ENCODE results near the gene RETREG3. TPM values are rescaled to one million over a fixed set of nuclear protein-coding genes. Genes with fewer than 3 reads are reported as not detected.
A peak's percentile ranks its signal among the peaks of the same experiment; 100 is the strongest.

Gene RETREG3
- total and polyA plus RNA-seq, 7 donors: 13.9 to 43.2 (median 35.0) TPM

GRCh38 chr17:42571435-42572225 is 37.5 kb downstream of the RETREG3 start:
- Histone ChIP-seq H3K36me3 (ENCODE audit: insufficient read depth in 1 of 2, low read depth in 1 of 2) (peaks cover 12 to 74% of the 10 kb centered on the region in 2 donors), H3K27me3 (ENCODE audit: insufficient read depth in 3 of 3, low read length in 2 of 3) (no peaks in the 10 kb centered on the region), H3K27ac (no peak overlapping the region), H3K4me1 (peaks cover 4% of the 10 kb centered on the region), H3K9me3 (no peaks in the 10 kb centered on the region), H3K4me3 (no peak overlapping the region)
- TF ChIP-seq CTCF (IDR thresholded peaks at IDR 0.05): no peak
- WGBS, 3 donors: 60 to 72% (median 63%) methylated on average over 12 of the region's 12 CpGs
- ATAC-seq (no peak), DNase-seq (no peak)
- intact Hi-C loops (cut with DNase I): no loop called here

- H3K27me3 ChIP-seq (ENCODE audit: insufficient read depth in 3 of 3, low read length in 2 of 3): no peaks in the 10 kb centered on the region
- no peaks in the 10 kb centered on the region for H3K9me3 ChIP-seq
- peaks cover 12 to 74% of the 10 kb centered on the region in 2 donors for H3K36me3 ChIP-seq (ENCODE audit: insufficient read depth in 1 of 2, low read depth in 1 of 2)
- H3K4me1 ChIP-seq: peaks cover 15% of the 10 kb centered on the region
- TF ChIP-seq CTCF (IDR thresholded peaks at IDR 0.05): no peak
- H3K27ac ChIP-seq: peak overlapping the region; percentile 96
- DNase-seq: no peak
- WGBS, 3 donors: 84 to 85% (median 85%) methylated on average over 14 of the region's 14 CpGs
- H3K4me3 ChIP-seq: no peak overlapping the region
- intact Hi-C loops (cut with DNase I): no loop called here
- no peak for ATAC-seq
These were observed 40.6 kb downstream of the RETREG3 start for GRCh38 chr17:42568341-42569111.

GRCh38 chr17:42566883-42567573 is 42.1 kb downstream of the RETREG3 start, which contains the start of gene MLX:
TSS of gene MLX (plus strand) at chr17:42567100. CDS start at chr17:42567125, 25 bp downstream.
- H3K4me1 ChIP-seq: peaks cover 22% of the 10 kb centered on the region

More at GRCh38 chr17:42566883-42567573, 42.1 kb downstream of the RETREG3 start, which contains the start of gene MLX:
- 0 to 1% (median 0%) methylated on average over 47 to 72 of the region's 72 CpGs for WGBS, 3 donors
- peaks cover 2 to 59% of the 10 kb centered on the region in 2 donors for H3K36me3 ChIP-seq (ENCODE audit: insufficient read depth in 1 of 2, low read depth in 1 of 2)
- intact Hi-C loops (cut with DNase I): no loop called here
- H3K27ac ChIP-seq: peak within 1 kb of the TSS; percentile 96
- DNase-seq: peak; percentile 96 to 98
- H3K9me3 ChIP-seq: no peaks in the 10 kb centered on the region
- TF ChIP-seq CTCF (IDR thresholded peaks at IDR 0.05): no peak
- peak within 1 kb of the TSS; percentile 83 for H3K4me3 ChIP-seq
- H3K27me3 ChIP-seq (ENCODE audit: insufficient read depth in 3 of 3, low read length in 2 of 3): no peaks in the 10 kb centered on the region
- peak; percentile 84 to 89 (median 85) for ATAC-seq

Measured in psoas muscle (tissue), 8 donors.